Measurements from ENCODE around the gene HPSE2. TPM values are rescaled to one million over a fixed set of nuclear protein-coding genes. Genes with fewer than 3 reads are reported as not detected.

The HPSE2 gene
- total and polyA plus RNA-seq, 2 donors (not counting 1 experiment from before 2014, with no cell fraction given) = not detected

DNA sequence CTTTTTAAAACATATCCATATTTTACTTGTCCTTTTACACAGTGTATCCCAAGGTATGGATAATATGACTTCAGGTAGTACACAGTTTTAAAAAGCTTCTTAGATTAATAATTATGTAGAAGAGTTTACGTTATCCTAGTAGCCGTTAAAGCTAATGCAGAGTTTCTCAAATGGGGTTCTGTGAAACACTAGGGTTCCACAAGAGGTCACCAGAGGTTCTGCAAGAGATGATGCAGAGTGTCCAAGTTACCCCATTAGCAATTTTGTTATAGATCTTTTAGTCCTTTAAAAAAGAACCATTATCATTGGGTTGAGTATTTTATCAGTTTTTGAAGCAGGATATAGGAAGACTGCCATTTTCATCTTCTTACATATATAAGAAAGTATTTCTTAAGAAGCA, 490.0 kb downstream of the HPSE2 start:
- ATAC-seq (ENCODE audit: low read depth) (no peak), DNase-seq (no peak)
- Histone ChIP-seq H3K36me3 (replicated peaks in 1 of 2; ENCODE audit: control extremely low read depth in 1 of 2, control insufficient read depth in 1 of 2, extremely low read depth in 1 of 2, insufficient read depth in 2 of 2, low read length in 1 of 2) (no peaks in the 10 kb centered on the region), H3K9ac (ENCODE audit: low read length) (no peak overlapping the region), H3K27ac (ENCODE audit: low read length in 2 of 2) (no peak overlapping the region), H3K4me3 (ENCODE audit: control extremely low read depth in 1 of 5, extremely low read depth in 1 of 5, insufficient read depth in 1 of 5, low read depth in 2 of 5, low read length in 4 of 5) (no peak overlapping the region), H3K79me2 (ENCODE audit: control insufficient read depth, insufficient read depth, low read length) (no peaks in the 10 kb centered on the region), H3K4me1 (ENCODE audit: control insufficient read depth in 2 of 2, insufficient read depth in 2 of 2, low read length in 2 of 2) (no peaks in the 10 kb centered on the region), H3K4me2 (replicated peaks; ENCODE audit: low read depth, low read length, poor library complexity, severe bottlenecking) (no peak overlapping the region), H3K9me3 (ENCODE audit: control extremely low read depth in 1 of 3, control insufficient read depth in 2 of 3, insufficient read depth in 1 of 3, low read length in 2 of 3) (no peaks in the 10 kb centered on the region), H3K27me3 (replicated peaks in 1 of 4; ENCODE audit: control extremely low read depth in 1 of 4, control insufficient read depth in 3 of 4, insufficient read depth in 4 of 4, low read length in 3 of 4) (peaks cover 0 to 5% (median 2%) of the 10 kb centered on the region in 4 experiments), H4K20me1 (ENCODE audit: control insufficient read depth, insufficient read depth, low read length, poor library complexity, severe bottlenecking) (no peaks in the 10 kb centered on the region), H2AFZ (ENCODE audit: insufficient read depth, low read depth, low read length, poor library complexity, severe bottlenecking) (no peak overlapping the region)
- WGBS (ENCODE audit: insufficient coverage) = 100% methylated on average over 1 of the region's 2 CpGs
- TF ChIP-seq, protein P1, sequence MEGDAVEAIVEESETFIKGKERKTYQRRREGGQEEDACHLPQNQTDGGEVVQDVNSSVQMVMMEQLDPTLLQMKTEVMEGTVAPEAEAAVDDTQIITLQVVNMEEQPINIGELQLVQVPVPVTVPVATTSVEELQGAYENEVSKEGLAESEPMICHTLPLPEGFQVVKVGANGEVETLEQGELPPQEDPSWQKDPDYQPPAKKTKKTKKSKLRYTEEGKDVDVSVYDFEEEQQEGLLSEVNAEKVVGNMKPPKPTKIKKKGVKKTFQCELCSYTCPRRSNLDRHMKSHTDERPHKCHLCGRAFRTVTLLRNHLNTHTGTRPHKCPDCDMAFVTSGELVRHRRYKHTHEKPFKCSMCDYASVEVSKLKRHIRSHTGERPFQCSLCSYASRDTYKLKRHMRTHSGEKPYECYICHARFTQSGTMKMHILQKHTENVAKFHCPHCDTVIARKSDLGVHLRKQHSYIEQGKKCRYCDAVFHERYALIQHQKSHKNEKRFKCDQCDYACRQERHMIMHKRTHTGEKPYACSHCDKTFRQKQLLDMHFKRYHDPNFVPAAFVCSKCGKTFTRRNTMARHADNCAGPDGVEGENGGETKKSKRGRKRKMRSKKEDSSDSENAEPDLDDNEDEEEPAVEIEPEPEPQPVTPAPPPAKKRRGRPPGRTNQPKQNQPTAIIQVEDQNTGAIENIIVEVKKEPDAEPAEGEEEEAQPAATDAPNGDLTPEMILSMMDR (IDR thresholded peaks at IDR 0.05) = no peak
- no peak for TF ChIP-seq EZH2 (IDR thresholded peaks at IDR 0.05; ENCODE audit: borderline replicate concordance, insufficient read depth, low read depth, low read length, poor library complexity, severe bottlenecking)
- Mint-ChIP-seq H3K4me1 (no peaks in the 10 kb centered on the region), H3K27me3 (peaks cover 10% of the 10 kb centered on the region), H3K27ac (no peak overlapping the region), H3K4me3 (no peak overlapping the region), H3K9me3 (ENCODE audit: insufficient read depth) (no peaks in the 10 kb centered on the region)
- ChIA-PET POLR2A (no interaction called here), CTCF (no interaction called here)
- intact Hi-C loops (cut with micrococcal nuclease) = no loop called here

DNA sequence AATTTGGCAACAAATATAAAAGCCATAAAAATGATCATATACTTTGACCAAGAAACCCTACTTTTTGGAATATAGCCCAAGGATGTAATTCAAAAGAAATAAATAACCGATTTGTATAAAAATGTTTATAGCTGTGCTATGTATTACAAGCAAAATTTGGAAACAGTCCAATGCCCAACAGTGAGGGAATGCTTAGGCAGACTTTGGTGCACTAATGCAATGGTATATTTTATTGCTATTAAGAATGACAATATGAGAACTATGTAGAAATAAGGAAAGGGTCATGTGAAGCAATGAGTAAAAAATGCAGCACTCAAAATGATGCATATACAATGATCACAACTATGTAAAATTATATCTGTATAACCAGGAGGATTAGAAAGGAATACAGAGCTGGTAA, 515.1 kb downstream of the HPSE2 start:
- Mint-ChIP-seq H3K4me3 (no peak overlapping the region), H3K27ac (no peak overlapping the region), H3K27me3 (peaks cover 18% of the 10 kb centered on the region), H3K9me3 (ENCODE audit: insufficient read depth) (no peaks in the 10 kb centered on the region), H3K4me1 (no peaks in the 10 kb centered on the region)
- Histone ChIP-seq H3K27me3 (replicated peaks in 1 of 4; ENCODE audit: control extremely low read depth in 1 of 4, control insufficient read depth in 3 of 4, insufficient read depth in 4 of 4, low read length in 3 of 4) (peaks cover 0 to 3% (median 0%) of the 10 kb centered on the region in 4 experiments), H3K4me3 (ENCODE audit: control extremely low read depth in 1 of 5, extremely low read depth in 1 of 5, insufficient read depth in 1 of 5, low read depth in 2 of 5, low read length in 4 of 5) (no peak overlapping the region), H2AFZ (ENCODE audit: insufficient read depth, low read depth, low read length, poor library complexity, severe bottlenecking) (no peak overlapping the region), H3K79me2 (ENCODE audit: control insufficient read depth, insufficient read depth, low read length) (no peaks in the 10 kb centered on the region), H3K4me1 (ENCODE audit: control insufficient read depth in 2 of 2, insufficient read depth in 2 of 2, low read length in 2 of 2) (no peaks in the 10 kb centered on the region), H3K36me3 (replicated peaks in 1 of 2; ENCODE audit: control extremely low read depth in 1 of 2, control insufficient read depth in 1 of 2, extremely low read depth in 1 of 2, insufficient read depth in 2 of 2, low read length in 1 of 2) (no peaks in the 10 kb centered on the region), H3K27ac (ENCODE audit: low read length in 2 of 2) (no peak overlapping the region), H3K4me2 (replicated peaks; ENCODE audit: low read depth, low read length, poor library complexity, severe bottlenecking) (no peak overlapping the region), H3K9ac (ENCODE audit: low read length) (no peak overlapping the region), H4K20me1 (ENCODE audit: control insufficient read depth, insufficient read depth, low read length, poor library complexity, severe bottlenecking) (no peaks in the 10 kb centered on the region), H3K9me3 (ENCODE audit: control extremely low read depth in 1 of 3, control insufficient read depth in 2 of 3, insufficient read depth in 1 of 3, low read length in 2 of 3) (no peaks in the 10 kb centered on the region)
- POLR2A ChIA-PET = no interaction called here
- no peak for DNase-seq
- WGBS (ENCODE audit: insufficient coverage) = no CpG with 5 or more reads among the region's 1 CpG
- ATAC-seq (ENCODE audit: low read depth) = no peak
- intact Hi-C loops (cut with micrococcal nuclease) = no loop called here
- CTCF ChIA-PET = no interaction called here
- TF ChIP-seq EZH2 (IDR thresholded peaks at IDR 0.05; ENCODE audit: borderline replicate concordance, insufficient read depth, low read depth, low read length, poor library complexity, severe bottlenecking) = no peak
- TF ChIP-seq, protein P1 (IDR thresholded peaks at IDR 0.05) = no peak
